Spleen (tissue), 7 donors: ENCODE results near the gene LUZP4.
A peak's percentile ranks its signal among the peaks of the same experiment; 100 is the strongest.

Source experiments
- CTCF ChIP-seq, 11 experiments: fragments of 200-600 bp in 7 of 11; fragments of 450-650 bp in 4 of 11; sonication (generic) in 4 of 11; IDR thresholded peaks in 8 of 11; conservative IDR thresholded peaks in 3 of 11; 1 replicate in 7 of 11; 2 replicates in 4 of 11; pipeline versions ENCODE4 v1.4.0 to v1.8.0; 2016 to 2021; ENCODE audit warnings: antibody characterized with exemption in 11 of 11, inconsistent platforms in 4 of 11, mild to moderate bottlenecking in 1 of 11
- POLR2A ChIP-seq, 3 donors: fragments of 450-650 bp; IDR thresholded peaks; one replicate each; pipeline ENCODE4 v1.5.1; 2017; ENCODE audit warnings: antibody characterized with exemption in 3 of 3, mild to moderate bottlenecking in 1 of 3
- POLR2AphosphoS5 ChIP-seq, 3 donors: sonication (generic); formaldehyde crosslinking; IDR thresholded peaks; one replicate each; pipeline ENCODE4 v1.5.1; 2017; ENCODE audit warnings: antibody characterized with exemption in 3 of 3
- donor health status: DM: no; HTN: no; CAD: no; lungs with moderate emphysema.
- donor health status: DM: no; HTN: no; CAD: no.
- donor health status: DM: no; HTN: no; CAD: no.

- no peak for TF ChIP-seq POLR2A (IDR thresholded peaks at IDR 0.05)
- peak; percentile 8 to 85 (median 72) for TF ChIP-seq CTCF (IDR thresholded peaks at IDR 0.05 in 8 of 11, conservative IDR thresholded peaks at IDR 0.05 in 3 of 11)
- no peak for TF ChIP-seq POLR2AphosphoS5 (IDR thresholded peaks at IDR 0.05)
Measured at GRCh38 chrX:115330498-115331168, 41.1 kb downstream of the LUZP4 start.
